SK-N-SH (cell line): Measurements from ENCODE around the gene ATOH1.

ENCODE experiments used
- CTCF ChIP-seq: fragments of 200-600 bp; sonication (generic); IDR thresholded peaks from 2 replicates; pipeline ENCODE4 v1.6.1; 2017; ENCODE audit warnings: antibody characterized with exemption, mild to moderate bottlenecking, moderate library complexity
- EP300 ChIP-seq, 2 experiments: IDR thresholded peaks; 2 replicates each; pipeline versions ENCODE4 v1.4.0 to v1.6.1; 2012; ENCODE audit warnings: borderline replicate concordance in 1 of 2, low read depth in 1 of 2, low read length in 1 of 2
- EZH2phosphoT487 ChIP-seq: fragments of 200-600 bp; sonication (generic); IDR thresholded peaks from 2 replicates; pipeline ENCODE4 v1.6.1; 2017; ENCODE audit warnings: low read depth, mixed run types, mild to moderate bottlenecking, antibody characterized with exemption, moderate library complexity, borderline replicate concordance
- GABPA ChIP-seq: IDR thresholded peaks from 2 replicates; pipeline ENCODE4 v1.4.0; 2012; ENCODE audit warnings: low read depth, mild to moderate bottlenecking
- JUND ChIP-seq: IDR thresholded peaks from 2 replicates; pipeline ENCODE4 v1.4.0; 2012
- NRF1 ChIP-seq: IDR thresholded peaks from 2 replicates; pipeline ENCODE4 v1.6.1; 2012; ENCODE audit warnings: low read depth, mild to moderate bottlenecking, low read length
- POLR2AphosphoS5 ChIP-seq: IDR thresholded peaks from 2 replicates; pipeline ENCODE4 v1.6.1; 2012; ENCODE audit warnings: low read depth, low read length
- RFX5 ChIP-seq: IDR thresholded peaks from 2 replicates; pipeline ENCODE4 v1.6.1; 2012; ENCODE audit warnings: mild to moderate bottlenecking, improper control_type of control experiment, low read length
- SMC3 ChIP-seq: IDR thresholded peaks from 2 replicates; pipeline ENCODE4 v1.6.1; 2012; ENCODE audit warnings: low read depth, low read length, improper control_type of control experiment
- YY1 ChIP-seq: IDR thresholded peaks from 2 replicates; pipeline ENCODE4 v1.4.0; 2012; ENCODE audit warnings: low read depth, mild to moderate bottlenecking
- ZBTB33 ChIP-seq: IDR thresholded peaks from 2 replicates; pipeline ENCODE4 v1.4.0; 2012; ENCODE audit warnings: low read depth, borderline replicate concordance

GRCh38 chr4:93809773-93810172 is 18.8 kb upstream of the ATOH1 start:
- TF ChIP-seq EZH2phosphoT487 (no peak), ZBTB33 (no peak), EP300 (IDR thresholded peaks at IDR 0.05; ENCODE audit: borderline replicate concordance in 1 of 2, low read depth in 1 of 2, low read length in 1 of 2) (no peak), RFX5 (no peak), POLR2AphosphoS5 (no peak), NRF1 (no peak), CTCF (no peak), YY1 (no peak), GABPA (no peak), JUND (no peak), SMC3 (no peak)
